GM19452 (cell line): ENCODE measurements around the gene ATOX1.

Source experiments
- ATAC-seq: cut with Tn5 transposase; IDR thresholded peaks from one replicate; pipeline ENCODE4 v1.9.1; 2021; ENCODE audit not compliant: unreplicated experiment

The ATOX1 gene

DNA sequence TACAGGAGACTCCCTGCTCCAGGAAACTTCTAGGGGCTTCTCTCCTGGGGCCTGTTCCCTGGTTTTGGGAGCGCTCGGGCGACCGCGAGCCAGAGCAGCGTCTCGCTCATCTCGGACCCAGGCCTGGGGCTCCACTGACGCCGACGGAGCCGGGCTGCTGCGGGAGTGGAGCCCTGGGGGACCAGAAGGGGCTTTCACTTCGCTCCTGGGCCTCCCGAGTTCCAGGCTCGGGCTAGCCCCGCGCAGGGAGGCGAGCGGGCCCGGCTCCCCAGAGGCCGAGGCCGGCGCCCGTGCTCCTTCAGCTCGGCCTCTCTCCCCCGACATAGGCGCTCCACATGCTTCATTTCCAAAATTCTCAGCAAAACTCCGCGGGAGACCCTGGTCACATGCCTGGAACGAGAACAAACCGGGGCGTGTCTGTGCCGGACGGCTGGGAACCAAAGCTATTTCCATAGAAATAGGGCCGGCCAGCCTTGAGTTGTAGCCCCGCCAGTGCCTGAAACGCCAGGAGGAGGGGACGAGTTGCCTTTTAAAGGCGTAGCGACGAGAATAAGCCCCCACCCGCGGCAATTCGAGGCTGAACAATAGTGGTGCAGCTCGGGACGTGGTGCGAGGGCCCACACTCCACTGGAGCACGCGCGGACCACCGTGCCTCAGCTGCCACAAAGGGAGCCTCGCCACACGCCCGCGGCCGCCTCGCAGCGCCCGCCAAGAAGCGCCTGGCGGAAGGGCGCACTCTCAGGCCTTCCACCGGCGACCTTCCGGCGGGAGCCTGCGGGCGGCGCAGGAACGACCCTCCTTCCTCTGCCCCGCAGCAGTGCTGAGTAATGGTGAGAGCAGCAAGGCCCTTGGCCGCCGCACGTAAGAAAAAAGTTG is 12.2 kb upstream of the ATOX1 start:
- peak; percentile 36 for ATAC-seq

DNA sequence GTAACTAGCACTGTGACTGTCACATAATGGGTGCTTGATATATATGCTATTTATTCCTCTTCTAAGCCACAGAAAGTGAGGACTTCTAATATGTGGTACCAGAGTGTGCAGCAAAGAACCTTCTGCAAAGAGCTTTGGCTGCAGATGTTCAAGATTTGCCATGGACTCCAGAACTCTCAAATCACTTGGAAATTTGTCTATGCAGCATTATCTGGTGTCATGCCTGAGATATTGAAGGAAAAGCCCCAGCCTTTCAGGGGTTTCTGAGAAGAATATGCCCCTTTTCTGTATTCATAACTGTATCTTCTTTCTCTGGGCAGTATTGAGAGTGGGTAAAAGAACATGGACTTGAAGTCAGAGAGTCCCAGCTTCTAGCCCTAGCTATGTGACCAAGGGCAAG is 8.5 kb upstream of the ATOX1 start:
- ATAC-seq, result no peak

- no peak for ATAC-seq
Measured at GRCh38 chr5:151764801-151765200, 6.4 kb upstream of the ATOX1 start.

- ATAC-seq, result peak; percentile 2
Measured at GRCh38 chr5:151758141-151758429, 346 bp downstream of the ATOX1 start.

DNA sequence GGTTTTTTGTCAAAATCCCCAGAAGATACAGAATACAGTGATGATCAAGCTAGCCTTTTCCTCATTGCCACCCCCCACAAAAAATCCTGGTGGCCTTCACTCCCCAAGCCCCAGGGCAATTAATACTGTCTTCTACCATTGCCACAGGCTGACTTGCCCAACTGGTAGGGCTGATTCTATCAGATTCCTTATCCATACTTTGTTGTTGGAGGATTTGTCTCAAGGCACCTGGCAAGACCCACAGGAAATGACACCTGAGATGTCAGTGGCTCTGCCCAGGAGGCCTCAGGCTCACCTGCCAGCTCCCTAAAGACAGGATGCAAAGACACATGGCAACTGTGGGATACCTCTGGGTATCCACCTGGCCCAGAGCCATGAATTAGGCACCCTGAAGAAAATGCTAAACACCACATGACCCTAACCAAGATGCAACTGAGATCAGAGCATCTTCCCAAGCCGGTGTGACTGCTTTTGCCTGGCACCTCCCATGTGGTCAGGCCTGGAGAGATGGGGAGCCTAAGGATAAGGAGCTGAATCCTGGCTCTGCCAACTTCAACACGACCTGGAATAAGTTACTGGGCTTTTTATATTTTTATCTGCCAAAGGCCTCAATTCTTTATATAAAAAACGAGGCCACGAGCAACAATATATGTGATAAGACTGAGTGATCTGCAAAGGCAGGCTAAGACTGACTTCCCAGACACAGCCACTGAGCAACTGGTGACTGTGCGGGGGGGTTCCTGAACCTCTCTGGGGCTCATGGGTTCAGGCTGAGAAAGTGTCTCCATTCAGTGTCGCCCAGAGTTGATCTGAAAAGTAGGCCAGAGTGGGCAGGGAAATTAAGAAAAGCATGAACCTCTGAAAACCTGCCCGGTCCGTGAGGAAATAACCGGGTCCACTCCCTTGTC is 944 bp downstream of the ATOX1 start:
- no peak for ATAC-seq

- no peak for ATAC-seq
Measured at GRCh38 chr5:151755383-151755782, 3.0 kb downstream of the ATOX1 start.

GRCh38 chr5:151751593-151751992 is 6.8 kb downstream of the ATOX1 start:
- no peak for ATAC-seq

DNA sequence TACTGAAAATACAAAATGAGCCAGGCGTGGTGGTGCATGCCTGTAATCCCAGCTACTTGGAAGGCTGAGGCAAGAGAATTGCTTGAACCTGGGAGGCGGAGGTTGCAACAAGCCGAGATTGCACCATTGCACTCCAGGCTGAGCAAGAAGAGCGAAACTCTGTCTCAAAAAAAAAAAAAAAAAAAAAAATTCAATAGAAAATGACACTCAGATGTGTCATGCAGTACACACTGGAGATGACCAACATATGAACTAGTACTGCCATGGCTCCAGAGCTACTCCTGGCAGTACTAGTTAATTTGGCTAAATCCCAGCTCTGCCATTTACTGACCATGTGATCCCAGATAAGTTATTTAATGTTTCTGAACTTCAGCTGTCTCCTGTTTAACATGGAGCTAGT is 7.3 kb downstream of the ATOX1 start:
- ATAC-seq, result no peak

GRCh38 chr5:151750121-151750520 is 8.3 kb downstream of the ATOX1 start:
- ATAC-seq, result no peak

DNA sequence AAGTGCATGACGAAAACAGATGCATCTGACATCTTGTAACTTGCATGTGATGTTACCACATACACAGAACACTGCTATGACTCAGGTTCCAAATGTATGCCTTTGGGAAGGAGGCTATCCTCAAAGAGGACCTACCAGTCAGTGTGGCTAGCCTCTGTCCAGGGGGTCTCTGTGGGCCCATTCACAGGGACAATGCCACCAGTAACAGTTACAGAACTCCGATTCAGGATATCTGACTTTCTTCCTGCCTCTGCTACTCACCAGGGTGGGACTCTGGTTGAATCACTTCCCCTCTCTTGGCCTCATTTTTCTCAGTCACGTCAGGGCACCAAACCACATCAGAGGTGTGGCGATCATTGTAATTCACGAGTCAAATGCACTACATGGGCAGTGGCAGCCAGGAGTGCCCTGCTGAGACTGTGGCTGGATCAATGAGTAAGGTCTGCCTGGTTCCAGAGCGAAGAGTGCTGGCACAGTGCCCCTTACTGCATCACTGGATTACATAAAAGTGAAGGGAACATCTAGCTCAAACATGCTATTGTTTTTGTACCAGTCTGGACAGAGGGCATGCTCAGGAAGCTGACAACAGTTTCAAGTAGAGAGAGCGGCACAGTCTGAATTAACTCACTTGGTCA is 13.2 kb downstream of the ATOX1 start:
- peak; percentile 51 for ATAC-seq

DNA sequence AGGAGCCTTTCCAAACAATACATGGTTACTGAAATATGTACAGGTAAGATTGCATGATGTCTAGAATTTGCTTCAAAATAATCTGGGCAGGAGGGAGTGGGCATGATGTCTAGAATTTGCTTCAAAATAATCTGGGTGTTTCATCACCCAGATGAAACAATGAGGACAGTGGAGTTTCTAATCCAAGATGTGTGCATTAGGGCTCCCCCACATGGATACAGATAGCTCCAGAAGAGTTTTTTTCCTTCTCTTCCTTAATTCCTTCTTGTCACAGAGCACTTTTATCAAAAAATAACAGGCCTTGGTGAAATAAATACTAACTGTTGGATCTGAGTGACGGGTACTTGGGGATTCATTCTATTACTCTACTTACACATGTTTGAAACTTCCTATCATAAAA is 14.9 kb downstream of the ATOX1 start:
- ATAC-seq, result no peak

DNA sequence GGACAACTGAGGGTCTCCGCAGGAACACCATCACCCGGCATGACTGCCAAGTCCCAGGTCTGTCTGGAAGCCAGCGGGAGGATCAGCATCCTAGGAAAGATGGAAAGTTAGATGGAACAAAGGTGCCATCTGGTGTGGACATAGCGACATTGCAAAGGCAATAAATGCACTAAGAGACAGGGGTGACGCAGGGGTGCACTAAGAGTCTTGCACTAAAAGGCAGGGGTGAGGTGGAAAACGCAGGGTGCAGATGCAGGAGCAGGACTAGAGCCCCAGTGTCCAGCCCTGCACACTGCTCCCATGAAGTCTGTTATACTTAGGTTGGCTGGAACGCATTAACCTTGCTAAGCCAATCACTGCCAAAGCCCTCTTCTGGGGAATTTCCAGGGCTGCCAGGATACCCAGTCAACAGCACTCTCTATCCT is 15.5 kb downstream of the ATOX1 start:
- ATAC-seq, result no peak

DNA sequence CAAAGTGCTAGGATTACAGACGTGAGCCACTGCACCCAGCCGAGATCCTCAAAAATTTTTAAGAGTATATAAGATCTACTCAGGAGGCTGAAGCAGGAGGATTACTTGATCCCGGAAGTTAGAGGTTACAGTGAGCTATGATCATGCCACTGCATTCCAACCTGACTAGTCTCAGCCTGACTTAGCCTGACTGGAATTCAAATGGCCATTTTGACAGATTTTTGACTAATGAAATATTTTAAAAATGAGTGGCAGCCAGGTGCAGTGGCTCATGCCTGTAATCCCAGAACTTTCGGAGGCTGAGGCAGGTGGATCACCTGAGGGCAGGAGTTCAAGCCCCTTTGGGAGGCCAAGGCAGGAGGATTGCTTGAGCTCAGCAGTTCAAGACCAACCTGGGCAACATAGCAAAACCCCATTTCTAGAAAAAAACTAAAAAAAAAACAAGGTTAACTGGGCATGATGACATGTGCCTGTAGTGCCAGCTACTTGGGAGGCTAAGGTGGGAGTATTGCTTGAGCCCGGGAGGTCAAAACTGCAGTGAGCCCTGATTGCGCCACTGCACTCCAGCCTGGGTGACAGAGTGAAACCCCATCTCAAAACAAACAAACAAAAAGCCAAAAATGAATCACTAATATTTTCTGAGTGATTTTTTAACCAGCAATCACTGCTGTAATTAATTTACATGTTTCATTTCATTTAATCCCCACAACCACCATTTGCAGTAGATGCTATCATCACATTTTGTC is 16.6 kb downstream of the ATOX1 start:
- no peak for ATAC-seq

- peak; percentile 4 for ATAC-seq
Measured at GRCh38 chr5:151740958-151741373, 17.5 kb downstream of the ATOX1 start.

DNA sequence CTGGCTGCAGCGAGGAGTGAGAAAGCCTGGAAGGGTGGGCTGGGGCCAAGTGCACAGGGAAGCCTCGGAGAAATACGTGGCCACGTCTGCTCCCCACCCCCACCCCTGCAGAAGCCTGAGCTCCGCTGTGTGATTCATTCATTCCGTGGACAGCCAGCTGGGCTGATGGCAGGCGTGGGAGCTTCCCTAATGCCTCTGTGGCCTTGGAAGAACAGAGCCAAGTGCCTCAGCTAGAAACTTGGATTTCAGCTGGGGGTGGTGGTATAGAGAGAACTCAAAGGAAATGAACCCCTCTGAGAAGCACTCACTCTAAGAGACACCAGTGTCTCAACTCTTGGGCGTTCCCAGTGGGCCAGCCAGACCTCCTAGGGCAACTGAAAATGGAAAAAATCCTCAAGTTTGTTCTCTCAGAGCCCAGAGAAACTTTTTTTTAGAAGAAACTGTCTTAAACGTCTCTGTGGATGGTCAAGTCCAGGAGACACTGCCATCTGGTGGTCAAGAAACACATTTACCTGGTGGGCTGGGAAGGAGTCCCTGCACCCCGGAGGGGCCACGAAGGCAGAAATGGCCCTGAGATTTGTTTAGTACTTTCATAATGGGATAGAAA is 18.0 kb downstream of the ATOX1 start:
- peak; percentile 51 for ATAC-seq

GRCh38 chr5:151739939-151740335 is 18.5 kb downstream of the ATOX1 start:
- ATAC-seq, result no peak

- no peak for ATAC-seq
Measured at GRCh38 chr5:151739395-151739794, 19.0 kb downstream of the ATOX1 start.

DNA sequence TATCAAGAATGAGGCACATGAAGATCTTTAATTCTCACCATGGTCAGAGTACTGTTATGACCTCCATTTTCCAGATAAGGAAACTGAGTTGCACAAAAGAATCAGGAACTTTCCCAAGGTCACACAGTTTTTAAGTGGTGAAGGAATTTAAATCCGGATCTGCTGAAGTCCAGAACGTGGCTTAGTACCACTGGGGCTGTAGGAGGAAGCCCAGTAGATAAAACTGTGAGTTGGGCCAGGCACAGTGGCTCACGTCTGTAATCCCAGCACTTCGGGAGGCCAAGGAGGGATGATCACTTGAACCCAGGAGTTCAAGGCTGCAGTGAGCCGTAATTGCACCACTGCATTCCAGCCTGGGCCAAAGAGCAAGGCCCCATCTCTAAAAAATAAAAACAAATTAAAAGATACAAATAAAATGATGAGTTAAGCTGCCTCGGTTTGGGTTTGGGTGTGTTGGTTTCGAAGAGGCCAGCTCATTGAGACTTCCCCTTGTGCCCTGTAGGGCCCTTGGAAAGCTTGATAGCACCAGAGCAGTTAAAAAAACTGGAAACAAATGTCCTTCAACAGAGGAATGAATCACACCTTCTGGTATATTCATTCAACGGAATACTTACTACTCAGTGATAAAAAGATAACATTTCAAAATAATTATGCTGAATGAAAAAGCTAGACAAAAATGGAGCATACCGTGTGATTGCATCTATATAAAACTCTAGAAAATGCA is 20.1 kb downstream of the ATOX1 start:
- ATAC-seq, result no peak

DNA sequence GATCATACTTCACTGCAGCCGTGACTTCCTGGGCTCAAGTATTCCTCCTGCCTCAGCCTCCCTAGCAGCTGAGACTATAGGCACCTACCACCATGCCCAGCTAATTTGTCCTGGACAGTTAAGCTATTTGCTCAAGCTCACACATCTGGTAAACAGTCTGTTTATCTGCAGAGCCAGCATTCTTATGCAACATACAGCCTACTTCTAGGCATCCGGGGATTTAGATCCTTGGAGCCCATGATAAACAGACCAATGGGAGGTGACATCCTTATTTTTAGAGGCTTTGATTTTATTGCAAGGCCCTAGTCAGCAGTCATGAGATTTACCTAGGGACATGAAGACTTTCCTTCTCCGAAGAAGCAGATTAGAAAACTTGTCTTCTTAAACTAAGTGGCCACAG is 21.0 kb downstream of the ATOX1 start:
- no peak for ATAC-seq

GRCh38 chr5:151735646-151736045 is 22.8 kb downstream of the ATOX1 start:
- no peak for ATAC-seq
